Gastroesophageal sphincter (tissue), 2 donors: ENCODE measurements around the gene CTCF.

ENCODE experiments used
- POLR2A ChIP-seq, 2 donors: fragments of 450-650 bp; IDR thresholded peaks; one replicate each; pipeline ENCODE4 v1.6.1; 2017; ENCODE audit warnings: antibody characterized with exemption in 2 of 2, mild to moderate bottlenecking in 2 of 2, moderate library complexity in 1 of 2
- POLR2AphosphoS5 ChIP-seq: sonication (generic); formaldehyde crosslinking; IDR thresholded peaks from one replicate; pipeline ENCODE4 v1.6.1; 2017; ENCODE audit warnings: antibody characterized with exemption

GRCh38 chr16:67565470-67566100, 3.3 kb downstream of the CTCF start:
- no peak for TF ChIP-seq POLR2A (IDR thresholded peaks at IDR 0.05)
- no peak for TF ChIP-seq POLR2AphosphoS5
